Kidney epithelial cell (primary cell): ENCODE data around the gene E2F1. TPM values are rescaled to one million over a fixed set of nuclear protein-coding genes. Genes with fewer than 3 reads are reported as not detected.

ENCODE experiments used
- DNase-seq: peaks from one replicate; pipeline ENCODE4 v3.0.0-alpha.2; 2010; ENCODE audit warnings: low read depth
- H3K27me3 ChIP-seq: 2 replicates; pipeline ENCODE4 v1.6.0; 2011; ENCODE audit warnings: low read length; ENCODE audit not compliant: control insufficient read depth, insufficient read depth
- H3K36me3 ChIP-seq: 2 replicates; pipeline ENCODE4 v1.5.1; 2011; ENCODE audit warnings: low read length; ENCODE audit not compliant: control insufficient read depth, insufficient read depth
- H3K4me3 ChIP-seq: 2 replicates; pipeline ENCODE4 v1.5.1; 2011; ENCODE audit warnings: low read depth, mild to moderate bottlenecking, control low read depth, low read length
- CTCF ChIP-seq: IDR thresholded peaks from 2 replicates; pipeline ENCODE4 v1.5.1; 2011; ENCODE audit warnings: mild to moderate bottlenecking, moderate library complexity, low read length, control low read depth, inconsistent platforms; ENCODE audit not compliant: insufficient read depth, poor library complexity, severe bottlenecking
- total RNA-seq: library from RNA; depleted of rRNA; stranded (reverse); fragments of >200 nt; gene quantifications from 2 replicates; pipeline ENCODE4 v1.2.3, GENCODE V29; 2015

Gene E2F1
- total RNA-seq, 1 donor from 2014 or later: 4.1 TPM

GRCh38 chr20:33730946-33731692 lies 44.9 kb upstream of the E2F1 start:
- Histone ChIP-seq H3K36me3 (no peaks in the 10 kb centered on the region), H3K27me3 (no peaks in the 10 kb centered on the region), H3K4me3 (peak overlapping the region; percentile 46)
- no peak for TF ChIP-seq CTCF
- no peak for DNase-seq

DNA sequence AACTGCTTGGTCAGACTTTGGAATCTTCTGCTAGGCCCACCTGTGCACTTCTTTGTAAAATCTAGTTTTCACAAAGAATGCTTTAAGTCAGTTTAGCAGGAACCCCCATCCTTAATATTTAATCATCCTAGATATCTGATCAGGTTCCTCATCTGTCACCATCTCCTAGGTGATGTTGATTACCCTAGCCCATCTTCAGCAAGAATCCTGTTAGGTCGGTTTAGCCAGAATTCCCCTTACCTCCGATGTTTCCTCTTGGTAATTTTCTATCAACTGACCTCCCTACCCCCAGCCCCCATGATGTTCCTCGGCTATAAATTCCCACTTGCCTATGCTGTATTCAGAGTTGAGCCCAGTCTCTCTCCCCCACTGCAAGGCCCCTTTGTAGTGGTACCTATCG lies 42.9 kb upstream of the E2F1 start:
- Histone ChIP-seq H3K36me3 (no peaks in the 10 kb centered on the region), H3K27me3 (no peaks in the 10 kb centered on the region), H3K4me3 (no peak overlapping the region)
- TF ChIP-seq CTCF: no peak
- no peak for DNase-seq

GRCh38 chr20:33728463-33728862 lies 42.3 kb upstream of the E2F1 start:
- no peaks in the 10 kb centered on the region for H3K27me3 ChIP-seq
- no peak overlapping the region for H3K4me3 ChIP-seq
- DNase-seq: no peak
- TF ChIP-seq CTCF: no peak
- no peaks in the 10 kb centered on the region for H3K36me3 ChIP-seq

DNA sequence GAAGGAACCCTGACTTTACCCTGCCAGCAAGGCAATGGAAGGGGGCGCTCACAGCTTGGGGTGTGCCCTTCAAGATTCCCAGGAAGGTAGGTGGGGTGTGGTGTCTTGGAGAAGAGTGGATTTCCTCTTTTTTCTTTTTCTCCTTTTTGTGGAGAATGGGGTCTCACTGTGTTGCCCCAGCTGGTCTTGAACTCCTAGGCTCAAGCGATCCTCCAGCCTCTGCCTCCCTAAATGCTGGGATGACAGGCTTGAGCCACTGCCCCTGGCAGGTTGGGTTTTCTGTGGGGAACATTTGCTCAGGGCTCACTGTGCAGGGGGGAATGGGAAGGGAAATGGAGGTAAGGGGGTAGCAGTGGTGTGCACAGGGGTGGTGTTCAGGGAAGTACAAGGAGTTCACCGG lies 41.6 kb upstream of the E2F1 start:
- H3K4me3 ChIP-seq: no peak overlapping the region
- no peak for DNase-seq
- TF ChIP-seq CTCF: no peak
- H3K36me3 ChIP-seq: no peaks in the 10 kb centered on the region
- H3K27me3 ChIP-seq: no peaks in the 10 kb centered on the region

- no peak overlapping the region for H3K4me3 ChIP-seq
- H3K36me3 ChIP-seq: no peaks in the 10 kb centered on the region
- no peak for DNase-seq
- H3K27me3 ChIP-seq: no peaks in the 10 kb centered on the region
- no peak for TF ChIP-seq CTCF
These were observed 40.9 kb upstream of the E2F1 start for GRCh38 chr20:33727115-33727479.
